ENCODE data around the gene ZNHIT1.

GRCh38 chr7:101225650-101226049 is 7.7 kb downstream of the ZNHIT1 start:
- TF ChIP-seq CTCF (optimal IDR thresholded peaks at IDR 0.05 in 1 of 3, IDR thresholded peaks at IDR 0.05 in 1 of 3, conservative IDR thresholded peaks at IDR 0.05 in 1 of 3; ENCODE audit: extremely low read depth in 1 of 3, insufficient read depth in 2 of 3, low read length in 3 of 3), result no peak
- TF ChIP-seq EZH2 (IDR thresholded peaks at IDR 0.05; ENCODE audit: low read length), result no peak
